Ovary (tissue), 3 donors: Measurements from ENCODE around the gene TRPV4.

Source experiments
- POLR2A ChIP-seq: fragments of 450-650 bp; IDR thresholded peaks from one replicate; pipeline ENCODE4 v1.6.1; 2017; ENCODE audit warnings: antibody characterized with exemption, mild to moderate bottlenecking, moderate library complexity
- TF ChIP-seq, protein P1 (sequence below), 3 donors: fragments of 450-650 bp in 2 of 3; fragments of 200-600 bp in 1 of 3; IDR thresholded peaks; one replicate each; pipeline versions ENCODE4 v1.5.1 to v1.8.0; 2016 to 2022; ENCODE audit warnings: antibody characterized with exemption in 3 of 3, mild to moderate bottlenecking in 1 of 3
- donor health status: DM: no; HTN: no; CAD: no.

DNA sequence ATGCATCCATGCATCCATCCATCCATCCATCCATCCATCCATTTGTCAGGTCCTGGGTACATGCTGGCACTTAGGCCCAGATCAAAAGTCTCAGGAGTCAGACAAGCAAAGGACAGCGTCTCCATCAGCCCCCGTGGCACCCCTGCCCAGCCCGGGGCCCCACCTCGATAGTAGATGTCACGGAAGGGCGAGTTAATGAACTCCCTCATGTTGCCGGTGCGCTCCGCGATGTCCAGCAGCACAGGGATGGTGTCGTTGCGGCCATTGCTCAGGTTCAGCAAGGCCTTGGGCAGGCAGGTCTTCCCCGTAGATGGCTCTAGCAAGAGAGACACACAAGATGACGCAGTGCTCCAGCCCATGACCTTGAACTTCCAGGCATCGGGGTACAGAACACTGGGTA lies 30.4 kb downstream of the TRPV4 start:
- TF ChIP-seq POLR2A: no peak
- TF ChIP-seq, protein P1, sequence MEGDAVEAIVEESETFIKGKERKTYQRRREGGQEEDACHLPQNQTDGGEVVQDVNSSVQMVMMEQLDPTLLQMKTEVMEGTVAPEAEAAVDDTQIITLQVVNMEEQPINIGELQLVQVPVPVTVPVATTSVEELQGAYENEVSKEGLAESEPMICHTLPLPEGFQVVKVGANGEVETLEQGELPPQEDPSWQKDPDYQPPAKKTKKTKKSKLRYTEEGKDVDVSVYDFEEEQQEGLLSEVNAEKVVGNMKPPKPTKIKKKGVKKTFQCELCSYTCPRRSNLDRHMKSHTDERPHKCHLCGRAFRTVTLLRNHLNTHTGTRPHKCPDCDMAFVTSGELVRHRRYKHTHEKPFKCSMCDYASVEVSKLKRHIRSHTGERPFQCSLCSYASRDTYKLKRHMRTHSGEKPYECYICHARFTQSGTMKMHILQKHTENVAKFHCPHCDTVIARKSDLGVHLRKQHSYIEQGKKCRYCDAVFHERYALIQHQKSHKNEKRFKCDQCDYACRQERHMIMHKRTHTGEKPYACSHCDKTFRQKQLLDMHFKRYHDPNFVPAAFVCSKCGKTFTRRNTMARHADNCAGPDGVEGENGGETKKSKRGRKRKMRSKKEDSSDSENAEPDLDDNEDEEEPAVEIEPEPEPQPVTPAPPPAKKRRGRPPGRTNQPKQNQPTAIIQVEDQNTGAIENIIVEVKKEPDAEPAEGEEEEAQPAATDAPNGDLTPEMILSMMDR (IDR thresholded peaks at IDR 0.05): no peak
